A549 (cell line): ENCODE data around the gene CD68. TPM values are rescaled to one million over a fixed set of nuclear protein-coding genes. Genes with fewer than 3 reads are reported as not detected.

ENCODE experiments used
- ATAC-seq, 2 experiments: fragments of 200-7000 bp in 1 of 2; fragments of >200 bp in 1 of 2; cut with Nextera tagmentation in 1 of 2; cut with Tn5 transposase in 1 of 2; 3 replicates each; pipeline versions ENCODE4 v1.8.0 to v1.9.1; 2018 to 2020; ENCODE audit warnings: mild to moderate bottlenecking in 1 of 2, moderate library complexity in 1 of 2
- CTCF ChIA-PET: fragments of 300-600 bp; sonication (Branson Sonifier 250); formaldehyde crosslinking; extraction: SDS; loops from one replicate; lab custom pipeline; 2021; ENCODE audit warnings: antibody characterized with exemption, inconsistent platforms; lab: Yijun Ruan, JAX
- POLR2A ChIA-PET: fragments of 350-600 bp; formaldehyde crosslinking; extraction: SDS; loops from one replicate; lab custom pipeline; 2021; ENCODE audit warnings: antibody characterized with exemption, inconsistent platforms; lab: Yijun Ruan, JAX
- DNase-seq, 2 experiments: peaks; one replicate each; pipeline versions ENCODE4 v3.0.0 to v3.0.0-alpha.2; 2011 to 2016; ENCODE audit warnings: low read depth in 1 of 2, low spot score in 1 of 2
- FAIRE-seq: peaks from 2 replicates; lab custom pipeline; 2011; peaks lifted over from hg19 to GRCh38; lab: Jason Lieb, UNC
- H3K27ac ChIP-seq, 2 experiments: fragments of >200 bp; sonication (Bioruptor Twin); formaldehyde crosslinking; 3 replicates each; pipeline ENCODE4 v1.5.1; 2016 to 2017
- H3K4me1 ChIP-seq: fragments of >200 bp; sonication (Bioruptor Twin); formaldehyde crosslinking; 3 replicates; pipeline ENCODE4 v1.6.1; 2016
- H3K4me2 ChIP-seq: fragments of >200 bp; sonication (Bioruptor Twin); formaldehyde crosslinking; 3 replicates; pipeline ENCODE4 v1.6.1; 2016
- H3K4me3 ChIP-seq: fragments of >200 bp; sonication (Bioruptor Twin); formaldehyde crosslinking; 3 replicates; pipeline ENCODE4 v1.5.1; 2016
- H3K9me3 ChIP-seq: fragments of >200 bp; sonication (Bioruptor Twin); formaldehyde crosslinking; 3 replicates; pipeline ENCODE4 v1.6.1; 2016
- ATOH8 ChIP-seq: fragments of 250-450 bp; sonication (Bioruptor Pico); IDR thresholded peaks from 2 replicates; pipeline ENCODE4 v1.5.0; 2020; ENCODE audit warnings: low read depth, mild to moderate bottlenecking, moderate library complexity
- BCL3 ChIP-seq: fragments of >200 bp; sonication (Bioruptor Twin); formaldehyde crosslinking; IDR thresholded peaks from 3 replicates; pipeline ENCODE4 v1.6.1; 2016
- CHD2 ChIP-seq: fragments of 150-350 bp; IDR thresholded peaks from 2 replicates; pipeline ENCODE4 v1.6.1; 2014; ENCODE audit warnings: low read length; ENCODE audit not compliant: partially characterized antibody
- CTCF ChIP-seq: fragments of >200 bp; sonication (Bioruptor Twin); formaldehyde crosslinking; IDR thresholded peaks from 3 replicates; pipeline ENCODE4 v1.5.1; 2016
- FOSB ChIP-seq: fragments of 250-450 bp; sonication (Bioruptor Pico); IDR thresholded peaks from 2 replicates; pipeline ENCODE4 v1.5.0; 2020; ENCODE audit warnings: mild to moderate bottlenecking, moderate library complexity
- GATA3 ChIP-seq: IDR thresholded peaks from 2 replicates; pipeline ENCODE4 v1.6.1; 2012; ENCODE audit warnings: borderline replicate concordance
- HOXB13 ChIP-seq: fragments of 250-450 bp; sonication (Bioruptor Pico); IDR thresholded peaks from 2 replicates; pipeline ENCODE4 v1.5.0; 2020; ENCODE audit warnings: low read depth, mild to moderate bottlenecking, moderate library complexity
- HOXB5 ChIP-seq: fragments of 250-450 bp; sonication (Bioruptor Pico); IDR thresholded peaks from 2 replicates; pipeline ENCODE4 v1.5.0; 2020; ENCODE audit warnings: mild to moderate bottlenecking, moderate library complexity
- KDM5A ChIP-seq: fragments of 200-600 bp; sonication (generic); IDR thresholded peaks from 2 replicates; pipeline ENCODE4 v1.6.1; 2016; ENCODE audit warnings: antibody characterized with exemption, mild to moderate bottlenecking
- MAFK ChIP-seq: fragments of 450-650 bp; IDR thresholded peaks from 2 replicates; pipeline ENCODE4 v1.6.1; 2014; ENCODE audit not compliant: partially characterized antibody
- MYC ChIP-seq: IDR thresholded peaks from 2 replicates; pipeline ENCODE4 v1.6.1; 2012; ENCODE audit warnings: mild to moderate bottlenecking, inconsistent platforms, low read length, improper control_type of control experiment, borderline replicate concordance
- NFE2L2 ChIP-seq: fragments of 150-350 bp; conservative IDR thresholded peaks from 2 replicates; pipeline ENCODE4 v1.6.1; 2014; ENCODE audit warnings: low read length
- NPAS2 ChIP-seq: fragments of 250-450 bp; sonication (Bioruptor Pico); IDR thresholded peaks from 2 replicates; pipeline ENCODE4 v1.8.0; 2022; ENCODE audit warnings: mild to moderate bottlenecking, moderate library complexity, borderline replicate concordance
- NR3C1 ChIP-seq: fragments of >200 bp; sonication (Bioruptor Twin); formaldehyde crosslinking; IDR thresholded peaks from 3 replicates; pipeline ENCODE4 v1.6.1; 2017
- POLR2A ChIP-seq: IDR thresholded peaks from 2 replicates; pipeline ENCODE4 v1.6.1; 2012; ENCODE audit warnings: mild to moderate bottlenecking, low read length
- RCOR1 ChIP-seq: fragments of 150-350 bp; IDR thresholded peaks from 2 replicates; pipeline ENCODE4 v1.6.1; 2014; ENCODE audit warnings: antibody characterized with exemption, low read length, low read depth
- RFX5 ChIP-seq: fragments of 450-650 bp; IDR thresholded peaks from 2 replicates; pipeline ENCODE4 v1.7.1; 2014; ENCODE audit warnings: antibody characterized with exemption, mild to moderate bottlenecking, moderate library complexity
- SMC3 ChIP-seq: fragments of >200 bp; sonication (Bioruptor Twin); formaldehyde crosslinking; IDR thresholded peaks from 3 replicates; pipeline ENCODE4 v1.6.1; 2018; ENCODE audit warnings: inconsistent platforms
- USF2 ChIP-seq: fragments of 450-650 bp; IDR thresholded peaks from 2 replicates; pipeline ENCODE4 v1.6.1; 2014; ENCODE audit warnings: antibody characterized with exemption
- ZFP36 ChIP-seq: fragments of 450-650 bp; IDR thresholded peaks from 2 replicates; pipeline ENCODE4 v1.6.1; 2014; ENCODE audit warnings: borderline replicate concordance; ENCODE audit not compliant: partially characterized antibody
- ZNF302 ChIP-seq: fragments of 250-450 bp; sonication (Bioruptor Pico); IDR thresholded peaks from 2 replicates; pipeline ENCODE4 v1.9.0; 2021; ENCODE audit warnings: inconsistent platforms, mild to moderate bottlenecking, moderate library complexity
- ZSCAN20 ChIP-seq: fragments of 250-450 bp; sonication (Bioruptor Pico); IDR thresholded peaks from 2 replicates; pipeline ENCODE4 v1.8.0; 2022; ENCODE audit warnings: mild to moderate bottlenecking, moderate library complexity
- WGBS: methylation state at CpG from one replicate; pipeline ENCODE4 v1.1.6; 2017; ENCODE audit errors: missing lambda C conversion rate; 5-methylcytosine and 5-hydroxymethylcytosine counted together
- polyA plus RNA-seq, 4 experiments: library from polyadenylated mRNA; depleted of rRNA in 3 of 4; stranded (reverse); fragments of >200 nt; fragmentation: RNase III in 1 of 4; extraction: RNeasy Plus Mini Kit Qiagen cat#74134 plus additional on column Dnase treatment in 1 of 4; gene quantifications; 2 replicates in 3 of 4; 3 replicates in 1 of 4; pipeline ENCODE4 v1.2.3, GENCODE V29; 2011 to 2017

Gene CD68
- polyA plus RNA-seq, 2 of the 4 experiments (the other 2 are of a cell fraction) = 9.8 to 17.7 TPM

- Histone ChIP-seq H3K4me2 (no peak overlapping the region), H3K9me3 (no peaks in the 10 kb centered on the region), H3K27ac (no peak overlapping the region), H3K4me1 (peaks cover 20% of the 10 kb centered on the region), H3K4me3 (no peak overlapping the region)
- ATAC-seq (no peak), FAIRE-seq (no peak), DNase-seq (no peak)
- WGBS = 88% methylated on average over 1 of the region's 1 CpG
- TF ChIP-seq CHD2 (no peak), HOXB5 (no peak), NFE2L2 (no peak), MYC (no peak), POLR2A (no peak), CTCF (no peak), NPAS2 (CRISPR knock-in tag) (no peak), RCOR1 (no peak), ATOH8 (CRISPR knock-in tag) (no peak), HOXB13 (no peak), USF2 (no peak), RFX5 (no peak), ZFP36 (no peak), ZSCAN20 (CRISPR knock-in tag) (no peak), SMC3 (no peak), NR3C1 (no peak)
- CTCF ChIA-PET = interaction anchor here (0.6 to 16.8 kb wide), 4 partner anchors 6 to 128 kb away, joined by 3 to 232 read pairs (median 98); partner anchors contain the start of genes SENP3, SPEM2 and TNFSF13
- POLR2A ChIA-PET = no interaction called here
Measured at GRCh38 chr17:7553356-7553755, 26.1 kb upstream of the CD68 start.

- peaks cover 33% of the 10 kb centered on the region for H3K4me1 ChIP-seq
- DNase-seq (no peak), FAIRE-seq (no peak), ATAC-seq (no peak)
- H3K27ac ChIP-seq = no peak overlapping the region
- TF ChIP-seq BCL3 = no peak
- TF ChIP-seq MAFK = peak; percentile 16
- H3K4me2 ChIP-seq = no peak overlapping the region
- WGBS = 73% methylated on average over 10 of the region's 10 CpGs
- CTCF ChIA-PET = interaction anchor here (1.4 to 11.3 kb wide), 3 partner anchors 30 to 40 kb away, joined by 3 to 232 read pairs (median 4); no protein-coding TSS in a partner anchor
- no peaks in the 10 kb centered on the region for H3K9me3 ChIP-seq
- no peak overlapping the region for H3K4me3 ChIP-seq
- POLR2A ChIA-PET = no interaction called here
Measured at GRCh38 chr17:7555320-7555948, 24.0 kb upstream of the CD68 start.

- no peak for FAIRE-seq
- POLR2A ChIA-PET = interaction anchor here (1.1 kb wide), 1 partner anchor 130 kb away, joined by 3 read pairs; no protein-coding TSS in a partner anchor
- no peak overlapping the region for H3K27ac ChIP-seq
- ATAC-seq = no peak
- H3K4me1 ChIP-seq = peaks cover 33% of the 10 kb centered on the region
- WGBS = 93% methylated on average over 12 of the region's 12 CpGs
- no peaks in the 10 kb centered on the region for H3K9me3 ChIP-seq
- no peak for DNase-seq
- no peak overlapping the region for H3K4me3 ChIP-seq
- CTCF ChIA-PET = interaction anchor here (0.7 to 11.3 kb wide), 9 partner anchors 12 to 201 kb away, joined by 3 to 232 read pairs (median 4); partner anchors contain the start of genes TMEM95 and TNFSF12
- H3K4me2 ChIP-seq = no peak overlapping the region
- TF ChIP-seq GATA3 (no peak), FOSB (CRISPR knock-in tag) (no peak), BCL3 (no peak), ZNF302 (no peak), ZSCAN20 (CRISPR knock-in tag) (no peak), KDM5A (no peak), ATOH8 (CRISPR knock-in tag) (no peak)
Measured at GRCh38 chr17:7556627-7557026, 22.8 kb upstream of the CD68 start.
